Sigmoid colon (tissue), 7 donors: ENCODE measurements around the gene SERPINE1. TPM values are rescaled to one million over a fixed set of nuclear protein-coding genes. Genes with fewer than 3 reads are reported as not detected.

Source experiments
- DNase-seq: peaks from one replicate; pipeline ENCODE4 v3.0.0-alpha.2; 2019
- H3K27ac ChIP-seq, 4 donors: fragments of 200-600 bp; sonication (generic); one replicate each; pipeline ENCODE4 v1.5.1; 2016 to 2019; ENCODE audit warnings: mild to moderate bottlenecking in 1 of 4
- H3K27me3 ChIP-seq, 3 donors: fragments of 200-600 bp; sonication (generic); one replicate each; pipeline ENCODE4 v1.5.1; 2019; ENCODE audit warnings: mild to moderate bottlenecking in 1 of 3
- H3K36me3 ChIP-seq, 4 donors: fragments of 200-600 bp; sonication (generic); one replicate each; pipeline ENCODE4 v1.5.1; 2016 to 2019
- H3K4me1 ChIP-seq, 4 donors: fragments of 200-600 bp; sonication (generic); one replicate each; pipeline ENCODE4 v1.5.1; 2017 to 2019
- H3K4me3 ChIP-seq, 4 donors: fragments of 200-600 bp; sonication (generic); one replicate each; pipeline ENCODE4 v1.5.1; 2017 to 2019; ENCODE audit warnings: mild to moderate bottlenecking in 2 of 4, moderate library complexity in 1 of 4
- H3K9me3 ChIP-seq, 4 donors: fragments of 200-600 bp in 3 of 4; sonication (generic) in 3 of 4; one replicate each; pipeline versions ENCODE4 v1.5.1 to v1.6.1; 2013 to 2019
- CTCF ChIP-seq, 4 experiments: fragments of 450-650 bp in 3 of 4; fragments of 200-600 bp in 1 of 4; IDR thresholded peaks; one replicate each; pipeline ENCODE4 v1.5.1; 2016 to 2019; ENCODE audit warnings: antibody characterized with exemption in 4 of 4, mild to moderate bottlenecking in 3 of 4, moderate library complexity in 2 of 4
- EP300 ChIP-seq, 4 donors: sonication (generic); formaldehyde crosslinking; IDR thresholded peaks; one replicate each; pipeline ENCODE4 v1.6.1; 2017; ENCODE audit warnings: antibody characterized with exemption in 4 of 4
- POLR2A ChIP-seq, 2 donors: fragments of 450-650 bp; IDR thresholded peaks; one replicate each; pipeline ENCODE4 v1.6.1; 2016; ENCODE audit warnings: antibody characterized with exemption in 2 of 2, mild to moderate bottlenecking in 2 of 2, moderate library complexity in 2 of 2
- POLR2AphosphoS5 ChIP-seq, 4 donors: sonication (generic); formaldehyde crosslinking; IDR thresholded peaks; one replicate each; pipeline ENCODE4 v1.6.1; 2017; ENCODE audit warnings: antibody characterized with exemption in 4 of 4
- WGBS, 2 donors: extraction: QIAGEN DNeasy Blood & Tissue Kit; methylation state at CpG; one replicate each; pipeline ENCODE4 v1.1.7; 2013; 5-methylcytosine and 5-hydroxymethylcytosine counted together
- intact Hi-C: fragments of 100-400 bp; cut with DNase I; formaldehyde crosslinking; loops from one replicate; pipeline ENCODE4 v1.15.1; 2023
- polyA plus RNA-seq, 3 donors: library from polyadenylated mRNA; stranded (reverse); fragments of 200-250 nt; gene quantifications; one replicate each; pipeline ENCODE4 v1.2.3, GENCODE V29; 2013
- total RNA-seq, 4 donors: library from RNA; depleted of rRNA; stranded (reverse); fragments of >200 nt; gene quantifications; one replicate each; pipeline ENCODE4 v1.1.0, GENCODE V29; 2016
- donor health status: healthy with polysubstance abuse.
- donor health status: Bipolar disorder and iron deficiency.
- donor health status: healthy.

The SERPINE1 gene
- total and polyA plus RNA-seq, 7 donors: 0.46 to 21.3 (median 9.3) TPM

- Histone ChIP-seq H3K4me3 (peak within 1 kb of the TSS; percentile 64 to 74 (median 70)), H3K4me1 (peaks cover 0 to 36% (median 24%) of the 10 kb centered on the region in 4 donors), H3K9me3 (no peaks in the 10 kb centered on the region), H3K36me3 (peaks cover 16 to 34% (median 20%) of the 10 kb centered on the region in 4 donors), H3K27ac (peak within 1 kb of the TSS; percentile 85 to 91 (median 88)), H3K27me3 (no peaks in the 10 kb centered on the region)
- DNase-seq: peak; percentile 94
- intact Hi-C loops: loop anchor here (2.0 kb wide), 1 partner anchor 13 kb away; no protein-coding TSS in a partner anchor
- peak; percentile 69 to 80 (median 74) for TF ChIP-seq POLR2AphosphoS5 (IDR thresholded peaks at IDR 0.05)
- no peak for TF ChIP-seq POLR2A (IDR thresholded peaks at IDR 0.05)
- WGBS, 2 donors: 0% methylated on average over 26 of the region's 26 CpGs
These were observed 41.5 kb upstream of the SERPINE1 start, which contains the start of gene TRIM56 for GRCh38 chr7:101085162-101085964. Gene TRIM56 (plus strand): TSS chr7:101085481. CDS start chr7:101087313, 1,832 bp downstream.

GRCh38 chr7:101087334-101088068, 39.4 kb upstream of the SERPINE1 start:
- 94 to 97% methylated on average over 45 of the region's 45 CpGs for WGBS, 2 donors
- no peak for TF ChIP-seq EP300 (IDR thresholded peaks at IDR 0.05)
- TF ChIP-seq POLR2A (IDR thresholded peaks at IDR 0.05): no peak
- TF ChIP-seq POLR2AphosphoS5 (IDR thresholded peaks at IDR 0.05): no peak
- no peak for TF ChIP-seq CTCF (IDR thresholded peaks at IDR 0.05)
- peaks cover 0 to 36% (median 24%) of the 10 kb centered on the region in 4 donors for H3K4me1 ChIP-seq
- no peaks in the 10 kb centered on the region for H3K9me3 ChIP-seq
- no peak overlapping the region for H3K4me3 ChIP-seq
- intact Hi-C loops: no loop called here
- H3K36me3 ChIP-seq: peaks cover 16 to 43% (median 20%) of the 10 kb centered on the region in 4 donors
- no peak for DNase-seq
- no peaks in the 10 kb centered on the region for H3K27me3 ChIP-seq
- no peak overlapping the region for H3K27ac ChIP-seq

- no peak for DNase-seq
- intact Hi-C loops: no loop called here
These were observed 38.9 kb upstream of the SERPINE1 start for GRCh38 chr7:101088069-101088425.

GRCh38 chr7:101088858-101089529, 37.9 kb upstream of the SERPINE1 start:
- 97% methylated on average over 41 of the region's 41 CpGs for WGBS, 2 donors
- no peak overlapping the region for H3K4me3 ChIP-seq
- H3K27me3 ChIP-seq: no peaks in the 10 kb centered on the region
- intact Hi-C loops: no loop called here
- peaks cover 16 to 43% (median 20%) of the 10 kb centered on the region in 4 donors for H3K36me3 ChIP-seq
- TF ChIP-seq POLR2A (IDR thresholded peaks at IDR 0.05) (no peak), EP300 (IDR thresholded peaks at IDR 0.05) (no peak), POLR2AphosphoS5 (IDR thresholded peaks at IDR 0.05) (no peak), CTCF (IDR thresholded peaks at IDR 0.05) (no peak)
- H3K27ac ChIP-seq: no peak overlapping the region
- H3K4me1 ChIP-seq: peaks cover 0 to 43% (median 24%) of the 10 kb centered on the region in 4 donors
- no peaks in the 10 kb centered on the region for H3K9me3 ChIP-seq
- DNase-seq: no peak

More at GRCh38 chr7:101088069-101088425, 38.9 kb upstream of the SERPINE1 start:
- Histone ChIP-seq H3K4me1 (peaks cover 0 to 36% (median 24%) of the 10 kb centered on the region in 4 donors), H3K27ac (no peak overlapping the region), H3K9me3 (no peaks in the 10 kb centered on the region), H3K27me3 (no peaks in the 10 kb centered on the region), H3K4me3 (no peak overlapping the region), H3K36me3 (peaks cover 16 to 43% (median 20%) of the 10 kb centered on the region in 4 donors)
- TF ChIP-seq POLR2AphosphoS5 (IDR thresholded peaks at IDR 0.05) (no peak), CTCF (IDR thresholded peaks at IDR 0.05) (no peak), POLR2A (IDR thresholded peaks at IDR 0.05) (no peak)
- WGBS, 2 donors: 94 to 95% methylated on average over 21 of the region's 21 CpGs
